ENCODE data around the gene SFI1.

Gene SFI1

GRCh38 chr22:31628362-31628761 lies 132.0 kb downstream of the SFI1 start (continued):
- TF ChIP-seq ZNF571 (tag by site-specific recombination; IDR thresholded peaks at IDR 0.05): no peak
- no peak for TF ChIP-seq ZBTB8A (tag by site-specific recombination; IDR thresholded peaks at IDR 0.05)
- TF ChIP-seq, protein P1, sequence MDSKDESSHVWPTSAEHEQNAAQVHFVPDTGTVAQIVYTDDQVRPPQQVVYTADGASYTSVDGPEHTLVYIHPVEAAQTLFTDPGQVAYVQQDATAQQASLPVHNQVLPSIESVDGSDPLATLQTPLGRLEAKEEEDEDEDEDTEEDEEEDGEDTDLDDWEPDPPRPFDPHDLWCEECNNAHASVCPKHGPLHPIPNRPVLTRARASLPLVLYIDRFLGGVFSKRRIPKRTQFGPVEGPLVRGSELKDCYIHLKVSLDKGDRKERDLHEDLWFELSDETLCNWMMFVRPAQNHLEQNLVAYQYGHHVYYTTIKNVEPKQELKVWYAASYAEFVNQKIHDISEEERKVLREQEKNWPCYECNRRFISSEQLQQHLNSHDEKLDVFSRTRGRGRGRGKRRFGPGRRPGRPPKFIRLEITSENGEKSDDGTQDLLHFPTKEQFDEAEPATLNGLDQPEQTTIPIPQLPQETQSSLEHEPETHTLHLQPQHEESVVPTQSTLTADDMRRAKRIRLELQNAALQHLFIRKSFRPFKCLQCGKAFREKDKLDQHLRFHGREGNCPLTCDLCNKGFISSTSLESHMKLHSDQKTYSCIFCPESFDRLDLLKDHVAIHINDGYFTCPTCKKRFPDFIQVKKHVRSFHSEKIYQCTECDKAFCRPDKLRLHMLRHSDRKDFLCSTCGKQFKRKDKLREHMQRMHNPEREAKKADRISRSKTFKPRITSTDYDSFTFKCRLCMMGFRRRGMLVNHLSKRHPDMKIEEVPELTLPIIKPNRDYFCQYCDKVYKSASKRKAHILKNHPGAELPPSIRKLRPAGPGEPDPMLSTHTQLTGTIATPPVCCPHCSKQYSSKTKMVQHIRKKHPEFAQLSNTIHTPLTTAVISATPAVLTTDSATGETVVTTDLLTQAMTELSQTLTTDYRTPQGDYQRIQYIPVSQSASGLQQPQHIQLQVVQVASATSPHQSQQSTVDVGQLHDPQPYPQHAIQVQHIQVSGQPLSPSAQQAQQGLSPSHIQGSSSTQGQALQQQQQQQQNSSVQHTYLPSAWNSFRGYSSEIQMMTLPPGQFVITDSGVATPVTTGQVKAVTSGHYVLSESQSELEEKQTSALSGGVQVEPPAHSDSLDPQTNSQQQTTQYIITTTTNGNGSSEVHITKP (tag by site-specific recombination; IDR thresholded peaks at IDR 0.05): no peak
- TF ChIP-seq PATZ1 (tag by site-specific recombination; IDR thresholded peaks at IDR 0.05): no peak

DNA sequence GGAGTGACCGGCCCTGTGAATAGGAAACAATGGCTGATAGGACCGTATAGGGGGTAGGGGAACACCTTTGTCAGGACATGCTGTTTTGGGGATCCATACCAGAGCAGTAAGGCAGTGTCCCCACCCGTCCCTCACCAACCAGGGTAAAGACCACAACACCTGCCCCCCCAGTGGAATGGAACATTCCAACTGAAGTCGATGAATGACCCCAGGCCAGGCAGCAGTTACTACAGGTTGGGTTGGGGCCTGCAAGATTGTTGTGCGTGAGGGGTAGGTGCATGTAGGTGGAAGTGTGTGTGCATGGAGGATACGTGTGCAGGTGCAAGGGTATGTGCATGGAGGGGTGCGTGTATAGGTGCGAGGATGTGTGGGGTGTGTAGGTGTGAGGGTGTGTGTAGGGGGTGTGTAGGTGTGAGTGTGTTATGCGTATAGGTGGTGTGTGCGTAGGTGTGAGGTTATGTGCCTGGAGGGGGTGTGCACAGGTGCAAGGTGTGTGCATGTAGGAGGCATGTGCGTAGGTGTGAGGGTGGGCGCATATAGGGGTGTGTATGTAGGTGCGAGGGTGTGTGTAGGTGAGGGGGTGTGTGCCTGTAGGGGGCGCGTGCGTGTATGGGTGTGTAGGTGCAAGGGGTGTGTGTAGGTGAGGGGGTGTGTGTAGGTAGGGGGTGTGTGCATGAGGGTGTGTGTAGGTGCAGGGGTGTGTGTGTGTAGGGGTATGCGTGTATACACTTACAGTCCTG lies 132.8 kb downstream of the SFI1 start:
- no peak overlapping the region for H3K27ac ChIP-seq (ENCODE audit: extremely low read depth, low read depth, low read length)
- CTCF ChIA-PET: interaction anchor here (0.6 to 5.1 kb wide), 4 partner anchors 21 to 341 kb away, joined by 3 to 30 read pairs (median 3); no protein-coding TSS in a partner anchor
- TF ChIP-seq KLF1 (tag by site-specific recombination; IDR thresholded peaks at IDR 0.05) (peak; percentile 51; the same call in 1 of the 2 replicates), ZBTB8A (tag by site-specific recombination; IDR thresholded peaks at IDR 0.05) (no peak), ZNF37A (tag by site-specific recombination; IDR thresholded peaks at IDR 0.05) (no peak), BCL6B (tag by site-specific recombination; IDR thresholded peaks at IDR 0.05) (no peak), ZNF449 (tag by site-specific recombination; IDR thresholded peaks at IDR 0.05) (peak; percentile 53; the same call in 1 of the 2 replicates), KLF16 (tag by site-specific recombination; IDR thresholded peaks at IDR 0.05) (peak; percentile 53; the same call in 1 of the 2 replicates), YY1 (tag by site-specific recombination; IDR thresholded peaks at IDR 0.05) (no peak), OSR2 (tag by site-specific recombination; IDR thresholded peaks at IDR 0.05) (no peak), ZNF155 (tag by site-specific recombination; IDR thresholded peaks at IDR 0.05) (no peak), ZNF138 (tag by site-specific recombination; IDR thresholded peaks at IDR 0.05; ENCODE audit: borderline replicate concordance) (no peak), ZBTB44 (tag by site-specific recombination; IDR thresholded peaks at IDR 0.05) (no peak), ZNF184 (tag by site-specific recombination; IDR thresholded peaks at IDR 0.05) (no peak), ZNF670 (tag by site-specific recombination; IDR thresholded peaks at IDR 0.05; ENCODE audit: low read depth) (peak; percentile 70; the same call in 1 of the 2 replicates), ZNF843 (tag by site-specific recombination; IDR thresholded peaks at IDR 0.05) (no peak)
- TF ChIP-seq, protein P2, sequence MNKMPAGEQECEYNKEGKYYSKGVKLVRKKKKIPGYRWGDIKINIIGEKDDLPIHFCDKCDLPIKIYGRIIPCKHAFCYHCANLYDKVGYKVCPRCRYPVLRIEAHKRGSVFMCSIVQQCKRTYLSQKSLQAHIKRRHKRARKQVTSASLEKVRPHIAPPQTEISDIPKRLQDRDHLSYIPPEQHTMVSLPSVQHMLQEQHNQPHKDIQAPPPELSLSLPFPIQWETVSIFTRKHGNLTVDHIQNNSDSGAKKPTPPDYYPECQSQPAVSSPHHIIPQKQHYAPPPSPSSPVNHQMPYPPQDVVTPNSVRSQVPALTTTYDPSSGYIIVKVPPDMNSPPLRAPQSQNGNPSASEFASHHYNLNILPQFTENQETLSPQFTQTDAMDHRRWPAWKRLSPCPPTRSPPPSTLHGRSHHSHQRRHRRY (tag by site-specific recombination; IDR thresholded peaks at IDR 0.05): 0 out of 2 replicates have a peak, but pooled peaks have one; percentile 21
- TF ChIP-seq, protein P3, sequence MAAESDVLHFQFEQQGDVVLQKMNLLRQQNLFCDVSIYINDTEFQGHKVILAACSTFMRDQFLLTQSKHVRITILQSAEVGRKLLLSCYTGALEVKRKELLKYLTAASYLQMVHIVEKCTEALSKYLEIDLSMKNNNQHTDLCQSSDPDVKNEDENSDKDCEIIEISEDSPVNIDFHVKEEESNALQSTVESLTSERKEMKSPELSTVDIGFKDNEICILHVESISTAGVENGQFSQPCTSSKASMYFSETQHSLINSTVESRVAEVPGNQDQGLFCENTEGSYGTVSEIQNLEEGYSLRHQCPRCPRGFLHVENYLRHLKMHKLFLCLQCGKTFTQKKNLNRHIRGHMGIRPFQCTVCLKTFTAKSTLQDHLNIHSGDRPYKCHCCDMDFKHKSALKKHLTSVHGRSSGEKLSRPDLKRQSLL (tag by site-specific recombination; IDR thresholded peaks at IDR 0.05): no peak

More for the DNA sequence above, 132.8 kb downstream of the SFI1 start:
- peaks cover 2% of the 10 kb centered on the region; the same call in 1 of the 2 replicates for H3K4me1 ChIP-seq (ENCODE audit: control insufficient read depth, insufficient read depth, low read length)
- peaks cover 5 to 23% of the 10 kb centered on the region in 2 experiments; a peak in 2 of 3 replicates for H3K36me3 ChIP-seq (ENCODE audit: control insufficient read depth in 2 of 2, insufficient read depth in 1 of 2, low read length in 2 of 2)
- H3K9me3 ChIP-seq (ENCODE audit: control insufficient read depth, insufficient read depth, low read depth, low read length): no peaks in the 10 kb centered on the region
- H3K4me3 ChIP-seq (ENCODE audit: low read depth, low read length): no peak overlapping the region
- POLR2A ChIA-PET: interaction anchor here (1.8 to 2.2 kb wide), 4 partner anchors 13 to 72 kb away, joined by 5 to 39 read pairs (median 8); partner anchors contain the start of gene PISD
